Measurements from ENCODE around the gene CETN2.

GRCh38 chrX:152873361-152873760 lies 42.8 kb upstream of the CETN2 start:
- TF ChIP-seq, protein P1, sequence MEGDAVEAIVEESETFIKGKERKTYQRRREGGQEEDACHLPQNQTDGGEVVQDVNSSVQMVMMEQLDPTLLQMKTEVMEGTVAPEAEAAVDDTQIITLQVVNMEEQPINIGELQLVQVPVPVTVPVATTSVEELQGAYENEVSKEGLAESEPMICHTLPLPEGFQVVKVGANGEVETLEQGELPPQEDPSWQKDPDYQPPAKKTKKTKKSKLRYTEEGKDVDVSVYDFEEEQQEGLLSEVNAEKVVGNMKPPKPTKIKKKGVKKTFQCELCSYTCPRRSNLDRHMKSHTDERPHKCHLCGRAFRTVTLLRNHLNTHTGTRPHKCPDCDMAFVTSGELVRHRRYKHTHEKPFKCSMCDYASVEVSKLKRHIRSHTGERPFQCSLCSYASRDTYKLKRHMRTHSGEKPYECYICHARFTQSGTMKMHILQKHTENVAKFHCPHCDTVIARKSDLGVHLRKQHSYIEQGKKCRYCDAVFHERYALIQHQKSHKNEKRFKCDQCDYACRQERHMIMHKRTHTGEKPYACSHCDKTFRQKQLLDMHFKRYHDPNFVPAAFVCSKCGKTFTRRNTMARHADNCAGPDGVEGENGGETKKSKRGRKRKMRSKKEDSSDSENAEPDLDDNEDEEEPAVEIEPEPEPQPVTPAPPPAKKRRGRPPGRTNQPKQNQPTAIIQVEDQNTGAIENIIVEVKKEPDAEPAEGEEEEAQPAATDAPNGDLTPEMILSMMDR (IDR thresholded peaks at IDR 0.05), result no peak
- no peak for TF ChIP-seq POLR2A (IDR thresholded peaks at IDR 0.05)

All from testis (tissue), 2 donors.